Activated CD8-positive, alpha-beta T cell treated with anti-CD3 and anti-CD28 coated beads for 36 hours (primary cell): ENCODE data around the gene STYXL1. TPM values are rescaled to one million over a fixed set of nuclear protein-coding genes. Genes with fewer than 3 reads are reported as not detected.
"Not testable (repeated sequence)": the region's sequence is repeated elsewhere in the genome, so short reads cannot be mapped to it uniquely, and the experiment has no call there.

Source experiments
- ATAC-seq: fragments of 200-7000 bp; cut with Tn5 transposase; one replicate; pipeline ENCODE4 v1.10.0; 2021; ENCODE audit warnings: mild to moderate bottlenecking, moderate library complexity
- CTCF ChIA-PET: fragments of 350-600 bp; sonication (Branson Sonifier 250); formaldehyde crosslinking; loops from one replicate; lab custom pipeline; 2021; ENCODE audit warnings: antibody characterized with exemption; lab: Charles Lee
- POLR2A ChIA-PET: fragments of 350-600 bp; sonication (Branson Sonifier 250); formaldehyde crosslinking; loops from one replicate; lab custom pipeline; 2021; ENCODE audit warnings: antibody characterized with exemption; lab: Charles Lee
- DNase-seq: peaks from one replicate; pipeline ENCODE4 v3.0.0-alpha.2; 2020
- H3K27ac Mint-ChIP-seq: one replicate; pipeline ENCODE4 v1.8.0; 2021; ENCODE audit warnings: mild to moderate bottlenecking, mixed read lengths
- H3K27me3 Mint-ChIP-seq: one replicate; pipeline ENCODE4 v1.8.0; 2021; ENCODE audit warnings: mixed read lengths
- H3K36me3 Mint-ChIP-seq: one replicate; pipeline ENCODE4 v1.8.0; 2021; ENCODE audit warnings: low read depth, mixed read lengths
- H3K4me1 Mint-ChIP-seq: one replicate; pipeline ENCODE4 v1.8.0; 2021; ENCODE audit warnings: low read depth, mixed read lengths
- H3K4me3 Mint-ChIP-seq: one replicate; pipeline ENCODE4 v1.8.0; 2021; ENCODE audit warnings: mild to moderate bottlenecking, moderate library complexity, mixed read lengths
- H3K9me3 Mint-ChIP-seq: one replicate; pipeline ENCODE4 v1.8.0; 2021; ENCODE audit warnings: mixed read lengths
- CTCF ChIP-seq: fragments of 200-600 bp; IDR thresholded peaks from one replicate; pipeline ENCODE4 v1.8.0; 2022; ENCODE audit warnings: antibody characterized with exemption, mild to moderate bottlenecking
- intact Hi-C: fragments of 100-400 bp; cut with micrococcal nuclease; formaldehyde crosslinking; loops from one replicate; pipeline ENCODE4 v1.10.0; 2022
- total RNA-seq, 2 experiments: library from RNA; stranded (reverse); gene quantifications; one replicate each; pipeline ENCODE4 v1.2.3, GENCODE V29; 2021

The STYXL1 gene
- total RNA-seq, 2 experiments from 2014 or later: 25.9 to 26.9 TPM

- H3K9me3 Mint-ChIP-seq: no peaks in the 10 kb centered on the region
- ATAC-seq (no peak), DNase-seq (no peak)
Observed at GRCh38 chr7:76009672-76010600, 37.9 kb downstream of the STYXL1 start.

GRCh38 chr7:76008156-76008687 is 39.6 kb downstream of the STYXL1 start:
- peak overlapping the region; percentile 28 for H3K4me3 Mint-ChIP-seq

More at GRCh38 chr7:76009672-76010600, 37.9 kb downstream of the STYXL1 start:
- peaks cover 28% of the 10 kb centered on the region for H3K36me3 Mint-ChIP-seq
- no peak for TF ChIP-seq CTCF
- peaks cover 31% of the 10 kb centered on the region for H3K4me1 Mint-ChIP-seq
- intact Hi-C loops: loop anchor here (10.0 kb wide), 1 partner anchor 235 kb away; the partner anchor contains the start of gene CCL26
- H3K4me3 Mint-ChIP-seq: no peak overlapping the region
- POLR2A ChIA-PET: interaction anchor here (1.7 kb wide), 1 partner anchor 10 kb away, joined by 6 read pairs; no protein-coding TSS in a partner anchor
- peak overlapping the region; percentile 32 for H3K27ac Mint-ChIP-seq
- peaks cover 4% of the 10 kb centered on the region for H3K27me3 Mint-ChIP-seq
- CTCF ChIA-PET: interaction anchor here (1.0 to 4.7 kb wide), 3 partner anchors 10 to 129 kb away, joined by 3 to 39 read pairs (median 3); no protein-coding TSS in a partner anchor

GRCh38 chr7:76005004-76005403 is 42.8 kb downstream of the STYXL1 start:
- CTCF ChIA-PET, DNase-seq, H3K4me3 Mint-ChIP-seq, H3K27ac Mint-ChIP-seq, ATAC-seq, H3K27me3 Mint-ChIP-seq, H3K9me3 Mint-ChIP-seq: not testable (repeated sequence)
- Mint-ChIP-seq H3K4me1 (peaks cover 25% of the 10 kb centered on the region), H3K36me3 (peaks cover 16% of the 10 kb centered on the region)
- POLR2A ChIA-PET: interaction anchor here (0.7 kb wide), 1 partner anchor 44 kb away, joined by 3 read pairs; no protein-coding TSS in a partner anchor
- intact Hi-C loops: loop anchor here (10.0 kb wide), 1 partner anchor 230 kb away; the partner anchor contains the start of gene CCL26

More at GRCh38 chr7:76008156-76008687, 39.6 kb downstream of the STYXL1 start:
- POLR2A ChIA-PET: interaction anchor here (1.1 to 1.7 kb wide), 5 partner anchors 9 to 40 kb away, joined by 3 to 6 read pairs (median 4); partner anchors contain the start of genes MDH2 and STYXL1
- intact Hi-C loops: loop anchor here (10.0 kb wide), 1 partner anchor 233 kb away; the partner anchor contains the start of gene CCL26
- ATAC-seq (peak; percentile 74), DNase-seq (peak; percentile 71)
- Mint-ChIP-seq H3K27ac (peak overlapping the region; percentile 63), H3K9me3 (no peaks in the 10 kb centered on the region), H3K27me3 (peaks cover 4% of the 10 kb centered on the region), H3K36me3 (peaks cover 28% of the 10 kb centered on the region), H3K4me1 (peaks cover 31% of the 10 kb centered on the region)
- CTCF ChIA-PET: interaction anchor here (1.0 to 4.7 kb wide), 2 partner anchors 12 to 141 kb away, joined by 3 to 39 read pairs; no protein-coding TSS in a partner anchor
- TF ChIP-seq CTCF: no peak

- DNase-seq (no peak), ATAC-seq (no peak)
- Mint-ChIP-seq H3K36me3 (peaks cover 16% of the 10 kb centered on the region), H3K4me3 (no peak overlapping the region), H3K27ac (no peak overlapping the region), H3K9me3 (no peaks in the 10 kb centered on the region), H3K27me3 (no peaks in the 10 kb centered on the region), H3K4me1 (peaks cover 11% of the 10 kb centered on the region)
- CTCF ChIA-PET: interaction anchor here (1.8 kb wide), 1 partner anchor 17 kb away, joined by 6 read pairs; no protein-coding TSS in a partner anchor
- POLR2A ChIA-PET: interaction anchor here (0.7 kb wide), 1 partner anchor 88 kb away, joined by 3 read pairs; the partner anchor contains the start of gene POR
- intact Hi-C loops: loop anchor here (10.0 kb wide), 1 partner anchor 229 kb away; the partner anchor contains the start of gene CCL26
- TF ChIP-seq CTCF: no peak
Observed at GRCh38 chr7:76003351-76003750, 44.4 kb downstream of the STYXL1 start.

GRCh38 chr7:76002822-76003221 is 45.0 kb downstream of the STYXL1 start:
- TF ChIP-seq CTCF: no peak
- DNase-seq: no peak
- intact Hi-C loops: loop anchor here (10.0 kb wide), 1 partner anchor 228 kb away; the partner anchor contains the start of gene CCL26
- Mint-ChIP-seq H3K9me3 (no peaks in the 10 kb centered on the region), H3K27ac (no peak overlapping the region), H3K36me3 (peaks cover 16% of the 10 kb centered on the region), H3K27me3 (no peaks in the 10 kb centered on the region), H3K4me3 (no peak overlapping the region), H3K4me1 (peaks cover 7% of the 10 kb centered on the region)
- ChIA-PET POLR2A (interaction anchor here (0.7 kb wide), 1 partner anchor 88 kb away, joined by 3 read pairs; the partner anchor contains the start of gene POR), CTCF (interaction anchor here (1.8 to 2.0 kb wide), 2 partner anchors 17 to 18 kb away, joined by 6 to 10 read pairs; no protein-coding TSS in a partner anchor)
- ATAC-seq: no peak
